ACHN (cell line): ENCODE data around the gene SETD2.
"Not testable (repeated sequence)": the region's sequence is repeated elsewhere in the genome, so short reads cannot be mapped to it uniquely, and the experiment has no call there.

Source experiments
- DNase-seq: peaks from one replicate; pipeline ENCODE4 v3.0.0-alpha.2; 2015
- in situ Hi-C: cut with HindIII; loops from 2 replicates; pipeline ENCODE4 v1.10.0; 2017; ENCODE audit warnings: low sequenced_read_pairs, low pct_ligation_motif_present, low pct_unique_long_range_greater_than_20kb

The SETD2 gene

GRCh38 chr3:47164007-47164881 is at the start of gene SETD2:
TSS of gene SETD2 (minus strand) at chr3:47164113. CDS start at chr3:47163924, 189 bp downstream.
- DNase-seq = peak; percentile 89
- in situ Hi-C loops = no loop called here

GRCh38 chr3:47210863-47211405 is 47.0 kb upstream of the SETD2 start:
- in situ Hi-C loops = no loop called here

GRCh38 chr3:47206022-47206421 is 42.1 kb upstream of the SETD2 start:
- in situ Hi-C loops, DNase-seq: not testable (repeated sequence)

More at GRCh38 chr3:47210863-47211405, 47.0 kb upstream of the SETD2 start:
- DNase-seq = no peak

GRCh38 chr3:47204875-47205274 is 41.0 kb upstream of the SETD2 start:
- no peak for DNase-seq
- in situ Hi-C loops = no loop called here

GRCh38 chr3:47202542-47202941 is 38.6 kb upstream of the SETD2 start:
- DNase-seq = no peak
- in situ Hi-C loops = no loop called here

GRCh38 chr3:47197287-47197686 is 33.4 kb upstream of the SETD2 start:
- no peak for DNase-seq
- in situ Hi-C loops = no loop called here

GRCh38 chr3:47194994-47195393 is 31.1 kb upstream of the SETD2 start:
- in situ Hi-C loops = no loop called here
- DNase-seq = no peak

- no peak for DNase-seq
- in situ Hi-C loops = no loop called here
Measured at GRCh38 chr3:47193871-47194859, 30.3 kb upstream of the SETD2 start.

GRCh38 chr3:47186285-47186684 is 22.4 kb upstream of the SETD2 start:
- in situ Hi-C loops = no loop called here
- DNase-seq = no peak

GRCh38 chr3:47181685-47182084 is 17.8 kb upstream of the SETD2 start:
- DNase-seq, in situ Hi-C loops: not testable (repeated sequence)

GRCh38 chr3:47180011-47180410 is 16.1 kb upstream of the SETD2 start:
- in situ Hi-C loops = not testable (repeated sequence)

GRCh38 chr3:47176582-47176981 is 12.7 kb upstream of the SETD2 start:
- DNase-seq = no peak
- in situ Hi-C loops = no loop called here

More at GRCh38 chr3:47180011-47180410, 16.1 kb upstream of the SETD2 start:
- DNase-seq = not testable (repeated sequence)

- peak; percentile 33 for DNase-seq
- in situ Hi-C loops = no loop called here
Measured at GRCh38 chr3:47163169-47164006, 525 bp downstream of the SETD2 start.

- in situ Hi-C loops = no loop called here
- peak; percentile 7 for DNase-seq
Measured at GRCh38 chr3:47162697-47163168, 1.2 kb downstream of the SETD2 start.

GRCh38 chr3:47161983-47162696 is 1.8 kb downstream of the SETD2 start:
- in situ Hi-C loops = no loop called here
- DNase-seq = no peak

GRCh38 chr3:47159820-47160219 is 4.1 kb downstream of the SETD2 start:
- in situ Hi-C loops = no loop called here

GRCh38 chr3:47158208-47158607 is 5.7 kb downstream of the SETD2 start:
- no peak for DNase-seq
- in situ Hi-C loops = no loop called here

More at GRCh38 chr3:47159820-47160219, 4.1 kb downstream of the SETD2 start:
- DNase-seq = no peak
